HUES64 (cell line): Measurements from ENCODE around the gene MAFF.

Experiments
- H3K27ac ChIP-seq: 2 replicates; pipeline ENCODE4 v1.7.0; 2013; ENCODE audit warnings: low read depth, low read length, inconsistent platforms
- H3K27me3 ChIP-seq: 2 replicates; pipeline ENCODE4 v1.6.1; 2013; ENCODE audit warnings: mild to moderate bottlenecking, low read length; ENCODE audit not compliant: insufficient read depth
- H3K36me3 ChIP-seq: 2 replicates; pipeline ENCODE4 v1.6.1; 2013; ENCODE audit warnings: mild to moderate bottlenecking, low read length; ENCODE audit not compliant: insufficient read depth
- H3K4me1 ChIP-seq: 2 replicates; pipeline ENCODE4 v1.6.1; 2013; ENCODE audit warnings: mild to moderate bottlenecking, low read length, moderate library complexity; ENCODE audit not compliant: insufficient read depth
- H3K4me3 ChIP-seq: 2 replicates; pipeline ENCODE4 v1.5.1; 2013; ENCODE audit warnings: mild to moderate bottlenecking, low read length, moderate library complexity
- H3K9ac ChIP-seq: 2 replicates; pipeline ENCODE4 v1.6.1; 2013; ENCODE audit warnings: mild to moderate bottlenecking, low read depth, low read length
- H3K9me3 ChIP-seq: 2 replicates; pipeline ENCODE4 v1.6.1; 2013; ENCODE audit warnings: low read depth, low read length; ENCODE audit not compliant: insufficient read depth
- WGBS: fragments of 150-250, 120-280 bp; methylation state at CpG from one replicate; pipeline ENCODE4 v1.1.7; 2013; ENCODE audit warnings: missing lambda C conversion rate; 5-methylcytosine and 5-hydroxymethylcytosine counted together

The MAFF gene

DNA sequence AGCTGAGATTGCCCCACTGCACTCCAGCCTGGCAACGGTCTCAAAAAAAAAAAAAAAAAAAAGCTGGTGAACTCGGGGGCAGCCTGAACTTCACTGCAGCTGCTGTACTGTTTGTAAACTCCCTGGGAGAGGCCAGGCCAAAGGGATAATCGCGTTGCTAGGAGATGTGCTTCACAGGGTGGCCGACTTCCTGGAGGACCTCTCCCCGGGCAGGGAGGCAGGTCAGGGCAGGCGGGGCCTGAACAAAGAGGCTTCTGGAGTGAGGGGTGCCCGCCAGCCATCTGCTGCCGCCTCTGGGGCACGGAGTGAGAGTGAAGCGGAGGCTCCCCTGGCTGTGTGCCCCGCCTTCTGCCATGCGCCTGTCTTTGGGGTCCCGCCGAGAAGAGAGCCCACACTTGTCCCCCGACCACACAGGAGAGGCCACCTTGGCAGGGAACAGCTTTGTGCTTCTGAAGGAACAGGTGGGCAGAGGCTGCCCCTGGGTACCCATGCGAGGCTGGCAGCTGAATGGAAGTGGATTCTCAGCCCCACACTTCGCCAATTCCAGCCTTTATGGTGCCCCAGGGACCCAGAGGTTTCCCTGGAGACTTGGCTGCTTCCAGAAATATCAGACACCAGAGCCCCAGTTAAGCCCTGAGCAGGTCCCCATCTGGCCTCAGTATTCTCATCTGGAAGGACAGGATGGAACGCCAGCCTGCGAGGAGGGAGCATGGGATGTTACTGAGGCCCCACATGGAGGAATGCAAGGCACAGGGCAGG, 41.4 kb downstream of the MAFF start:
- WGBS, result 81% methylated on average over 20 of the region's 20 CpGs
- Histone ChIP-seq H3K36me3 (peaks cover 27% of the 10 kb centered on the region), H3K9ac (no peak overlapping the region), H3K4me3 (no peak overlapping the region), H3K4me1 (peaks cover 13% of the 10 kb centered on the region), H3K9me3 (no peaks in the 10 kb centered on the region), H3K27me3 (no peaks in the 10 kb centered on the region), H3K27ac (no peak overlapping the region)

DNA sequence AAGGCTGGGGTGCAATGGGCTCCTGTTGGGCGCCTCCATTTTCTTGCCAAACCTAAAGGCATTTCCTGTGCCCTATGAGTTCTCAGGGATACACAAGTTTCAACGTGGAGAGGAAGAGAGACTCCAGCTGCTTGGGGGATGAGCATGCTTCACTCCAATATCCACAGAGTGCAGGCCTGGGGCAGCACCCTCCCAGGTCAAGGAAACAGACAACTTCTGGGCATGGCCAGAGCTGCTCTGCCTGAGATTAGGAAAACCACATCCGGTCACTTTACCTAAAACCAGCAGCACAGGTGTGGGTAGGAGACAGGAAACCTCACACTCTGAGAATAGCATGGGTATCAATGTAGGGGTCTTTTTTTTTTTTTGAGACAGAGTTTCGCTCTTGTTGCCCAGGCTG, 42.3 kb downstream of the MAFF start:
- no peaks in the 10 kb centered on the region for H3K9me3 ChIP-seq
- no peak overlapping the region for H3K9ac ChIP-seq
- peaks cover 27% of the 10 kb centered on the region for H3K36me3 ChIP-seq
- H3K4me3 ChIP-seq, result no peak overlapping the region
- peaks cover 13% of the 10 kb centered on the region for H3K4me1 ChIP-seq
- WGBS, result 95% methylated on average over 4 of the region's 4 CpGs
- H3K27me3 ChIP-seq, result no peaks in the 10 kb centered on the region
- no peak overlapping the region for H3K27ac ChIP-seq

DNA sequence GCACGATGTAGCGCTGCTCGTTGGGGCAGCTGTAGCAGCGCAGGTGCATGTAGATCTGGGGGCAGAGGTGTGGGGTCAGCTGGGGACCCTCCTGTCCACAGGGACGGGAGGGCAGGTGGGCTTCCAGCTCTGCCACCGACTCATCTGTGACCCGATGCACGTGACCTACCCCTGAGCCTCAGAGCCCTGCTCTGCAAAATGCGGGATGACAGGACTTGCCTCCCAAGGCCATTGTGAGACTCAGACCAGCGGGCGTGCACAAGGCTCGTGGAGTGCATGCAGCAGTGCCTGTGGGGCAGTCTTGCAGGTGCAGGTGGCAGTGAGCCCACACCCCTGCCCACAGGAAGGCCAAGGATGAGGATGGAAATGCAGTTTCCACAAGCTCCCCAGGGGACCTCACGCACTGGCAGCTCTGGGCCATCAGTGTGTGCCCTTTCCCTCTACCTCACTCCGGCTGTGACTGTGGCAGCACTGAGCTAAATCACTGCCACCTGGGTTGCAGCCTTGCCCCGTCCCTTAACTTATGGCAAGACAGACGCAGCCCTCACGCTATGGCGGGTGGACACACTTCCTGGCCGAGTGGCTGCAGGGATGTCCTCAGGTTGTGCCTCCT, 44.4 kb downstream of the MAFF start:
- Histone ChIP-seq H3K4me1 (peaks cover 2% of the 10 kb centered on the region), H3K4me3 (no peak overlapping the region), H3K9ac (no peak overlapping the region), H3K36me3 (peaks cover 27% of the 10 kb centered on the region), H3K27me3 (no peaks in the 10 kb centered on the region), H3K9me3 (no peaks in the 10 kb centered on the region), H3K27ac (no peak overlapping the region)
- WGBS, result 94% methylated on average over 19 of the region's 19 CpGs

DNA sequence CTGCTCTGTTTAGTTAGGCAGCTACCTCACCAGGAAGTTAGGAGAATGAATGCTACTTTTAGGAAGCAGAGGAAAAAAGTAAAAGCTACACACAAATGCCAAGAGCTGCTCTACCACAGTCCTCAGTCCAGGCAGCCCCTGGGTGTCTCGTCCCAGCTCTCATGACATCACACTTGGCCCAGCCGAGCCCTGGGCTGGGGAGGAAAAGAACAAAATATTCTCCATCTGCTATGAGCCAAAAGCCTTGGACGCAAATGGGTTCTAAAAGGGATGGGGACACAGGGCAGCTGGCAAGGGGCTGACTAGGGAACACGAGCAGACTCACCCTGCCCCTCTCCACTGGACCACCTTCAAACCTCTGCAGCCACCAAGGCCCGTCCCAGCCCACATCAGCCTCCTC, 44.9 kb downstream of the MAFF start:
- no peaks in the 10 kb centered on the region; the same call in 1 of the 2 replicates for H3K4me1 ChIP-seq

DNA sequence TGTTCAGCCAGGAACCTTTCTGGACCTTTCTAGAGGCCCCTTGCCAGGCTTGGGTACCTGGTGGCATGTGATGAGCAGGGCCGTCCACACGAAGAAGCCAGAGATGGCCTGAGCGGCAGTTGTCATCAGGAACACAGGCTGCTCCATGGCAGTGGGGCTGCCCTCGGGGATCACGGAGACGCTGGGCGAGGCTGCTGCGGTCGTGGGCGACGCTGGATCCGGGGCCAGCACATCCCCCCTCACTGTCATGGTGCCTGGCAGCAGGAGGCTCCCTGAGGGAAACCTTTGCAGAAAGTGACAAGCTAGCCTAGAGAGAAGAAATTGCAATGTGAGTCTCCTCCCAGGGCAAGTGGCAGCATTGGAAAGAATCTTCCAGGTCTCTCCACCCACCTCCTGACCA, 45.9 kb downstream of the MAFF start:
- H3K36me3 ChIP-seq, result peaks cover 27% of the 10 kb centered on the region

More for the DNA sequence above, 44.9 kb downstream of the MAFF start:
- Histone ChIP-seq H3K9me3 (no peaks in the 10 kb centered on the region), H3K9ac (no peak overlapping the region), H3K4me3 (no peak overlapping the region), H3K36me3 (peaks cover 27% of the 10 kb centered on the region), H3K27me3 (no peaks in the 10 kb centered on the region), H3K27ac (no peak overlapping the region)
- 91% methylated on average over 5 of the region's 5 CpGs for WGBS

DNA sequence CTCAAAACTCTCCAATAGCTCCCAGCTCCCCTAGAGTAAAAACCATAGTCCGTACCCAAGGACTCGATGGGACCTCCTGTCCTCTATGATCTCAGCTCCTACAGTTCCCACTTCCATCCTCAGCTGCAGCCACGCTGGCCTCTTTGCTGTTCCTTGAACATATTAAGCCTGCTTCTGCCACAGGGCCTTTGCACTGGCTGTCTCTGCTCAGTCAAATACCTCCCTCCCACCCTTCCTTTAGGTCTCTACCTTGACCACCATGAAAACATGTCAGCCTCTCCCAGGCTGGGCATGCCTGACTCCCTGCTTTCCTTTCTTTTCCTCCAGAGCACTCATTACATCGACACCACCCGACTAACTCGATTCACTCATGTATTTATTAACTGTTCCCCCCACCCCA, 46.5 kb downstream of the MAFF start:
- Histone ChIP-seq H3K27ac (no peak overlapping the region), H3K9me3 (no peaks in the 10 kb centered on the region), H3K36me3 (peaks cover 27% of the 10 kb centered on the region), H3K9ac (no peak overlapping the region), H3K4me3 (no peak overlapping the region), H3K27me3 (no peaks in the 10 kb centered on the region), H3K4me1 (no peaks in the 10 kb centered on the region; the same call in 1 of the 2 replicates)
- 95% methylated on average over 6 of the region's 6 CpGs for WGBS

More for the DNA sequence above, 45.9 kb downstream of the MAFF start:
- H3K9ac ChIP-seq, result no peak overlapping the region
- H3K27me3 ChIP-seq, result no peaks in the 10 kb centered on the region
- no peaks in the 10 kb centered on the region; the same call in 1 of the 2 replicates for H3K4me1 ChIP-seq
- 97% methylated on average over 12 of the region's 12 CpGs for WGBS
- no peak overlapping the region for H3K27ac ChIP-seq
- no peaks in the 10 kb centered on the region for H3K9me3 ChIP-seq
- H3K4me3 ChIP-seq, result no peak overlapping the region

DNA sequence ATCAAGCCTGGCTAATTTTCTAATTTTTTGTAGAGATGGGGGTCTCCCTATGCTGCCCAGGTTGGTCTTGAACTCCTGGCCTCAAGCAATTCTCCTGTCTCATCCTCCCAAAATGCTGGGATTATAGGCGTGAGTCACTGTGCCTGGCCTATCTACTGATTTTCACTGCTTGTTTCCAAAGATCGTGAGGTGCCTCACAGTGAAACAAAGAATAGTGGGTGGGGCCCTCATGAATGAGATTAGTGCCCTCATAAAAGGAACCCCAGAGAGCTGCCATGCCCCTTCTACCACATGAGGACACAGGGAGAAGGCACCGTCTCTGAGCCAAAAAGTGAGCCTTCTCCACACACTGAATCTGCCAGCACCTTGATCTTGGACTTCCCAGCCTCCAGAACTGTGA, 47.5 kb downstream of the MAFF start:
- peaks cover 19% of the 10 kb centered on the region for H3K36me3 ChIP-seq
- H3K4me1 ChIP-seq, result no peaks in the 10 kb centered on the region
- 87% methylated on average over 3 of the region's 3 CpGs for WGBS
- H3K4me3 ChIP-seq, result no peak overlapping the region
- H3K27ac ChIP-seq, result no peak overlapping the region
- no peak overlapping the region for H3K9ac ChIP-seq
- H3K9me3 ChIP-seq, result no peaks in the 10 kb centered on the region
- H3K27me3 ChIP-seq, result no peaks in the 10 kb centered on the region

DNA sequence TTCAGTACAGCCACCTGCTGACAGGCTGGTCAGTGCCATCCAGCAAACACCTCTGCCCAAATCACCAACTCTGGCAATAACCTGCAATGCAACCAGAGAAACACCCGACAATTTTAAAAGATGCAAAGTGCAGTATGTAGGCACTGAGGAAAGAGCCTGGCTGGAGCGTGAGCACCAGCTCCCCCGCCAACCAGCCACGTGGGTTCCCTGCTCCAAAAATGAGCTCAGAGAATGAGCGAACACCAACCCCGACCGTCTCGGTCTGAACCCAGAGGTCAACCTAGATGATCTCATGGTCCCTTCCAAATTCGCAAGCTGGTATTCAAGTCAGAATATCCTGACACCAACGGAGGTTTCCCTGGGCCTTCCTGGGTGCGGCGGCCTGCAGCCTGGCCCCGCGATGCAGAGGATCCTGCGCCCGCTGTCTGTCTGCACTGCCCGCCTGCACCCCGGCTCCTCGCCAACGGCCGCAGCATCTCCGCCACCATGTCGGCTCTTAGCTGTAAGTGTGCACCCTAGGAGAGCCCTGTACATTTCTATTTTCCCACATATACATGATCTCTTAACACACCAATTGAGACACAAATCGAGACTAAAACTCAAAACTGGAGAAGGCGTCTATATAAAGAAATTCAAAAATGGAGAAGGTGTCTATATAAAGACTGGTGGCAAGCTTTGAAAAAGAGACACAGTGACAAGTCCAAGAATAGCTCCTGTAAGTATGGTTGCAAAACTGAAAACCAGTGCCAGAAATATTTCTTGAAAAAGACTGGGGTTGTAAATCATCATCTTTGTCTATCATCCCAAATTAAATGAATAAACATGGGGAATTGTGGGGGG, 48.2 kb downstream of the MAFF start:
- H3K4me3 ChIP-seq, result no peak overlapping the region
- no peak overlapping the region for H3K27ac ChIP-seq
- H3K9ac ChIP-seq, result no peak overlapping the region
- WGBS, result 93% methylated on average over 25 of the region's 25 CpGs
- H3K4me1 ChIP-seq, result no peaks in the 10 kb centered on the region
- peaks cover 19% of the 10 kb centered on the region for H3K36me3 ChIP-seq
- no peaks in the 10 kb centered on the region for H3K9me3 ChIP-seq
- no peaks in the 10 kb centered on the region for H3K27me3 ChIP-seq

DNA sequence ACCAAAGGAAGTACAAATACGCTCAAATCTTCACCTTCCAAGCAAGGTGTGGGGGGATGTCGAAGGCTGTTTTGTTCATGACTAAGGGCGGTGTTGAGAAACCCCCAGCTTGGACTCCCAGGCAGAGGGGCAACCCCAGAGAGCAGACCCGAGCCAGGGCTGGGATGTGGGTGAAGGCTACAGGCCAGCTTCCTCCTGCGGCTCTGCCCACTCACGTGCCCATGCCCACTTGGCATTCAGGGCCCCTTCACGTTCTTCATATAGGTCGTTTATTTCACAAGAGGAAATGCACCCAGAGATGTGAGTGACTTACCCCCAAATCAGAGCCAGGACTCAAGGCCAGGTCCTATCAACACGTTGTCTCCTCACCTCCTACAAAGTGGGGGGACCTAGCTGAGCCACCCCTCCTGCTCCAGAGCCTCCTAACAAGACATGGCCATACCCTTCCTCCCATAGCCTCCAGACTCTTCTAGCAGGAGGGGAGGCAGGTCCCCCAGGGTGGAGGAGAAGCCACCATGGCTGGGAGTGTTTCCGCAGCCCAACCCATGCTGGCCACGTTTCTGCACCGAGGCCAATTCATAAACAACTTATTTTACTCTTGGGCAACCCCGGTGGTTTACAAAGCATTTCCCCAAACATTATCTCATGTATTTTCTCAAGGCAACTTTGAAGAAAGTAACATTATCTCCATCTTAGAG, 49.0 kb downstream of the MAFF start:
- WGBS, result 95% methylated on average over 13 of the region's 13 CpGs
- Histone ChIP-seq H3K27me3 (no peaks in the 10 kb centered on the region), H3K36me3 (peaks cover 18% of the 10 kb centered on the region), H3K9ac (no peak overlapping the region), H3K4me3 (no peak overlapping the region), H3K4me1 (no peaks in the 10 kb centered on the region), H3K9me3 (no peaks in the 10 kb centered on the region), H3K27ac (no peak overlapping the region)

DNA sequence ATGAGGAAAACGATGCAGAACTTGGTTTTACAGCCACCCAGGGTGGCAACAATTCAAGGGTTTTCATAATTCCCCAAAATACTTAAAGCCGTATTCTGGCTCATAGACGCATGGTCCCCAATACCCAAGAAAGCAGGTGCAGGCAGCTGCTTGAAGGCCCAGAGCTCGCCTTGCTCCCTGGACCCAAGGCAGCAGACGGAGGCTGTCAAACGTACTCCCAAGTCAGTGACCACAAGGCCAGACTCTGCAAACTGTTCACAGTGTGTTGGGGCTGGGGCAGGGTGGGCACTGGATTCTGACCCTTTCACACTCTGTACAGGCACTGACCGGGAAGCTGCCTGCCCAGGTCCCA, 49.5 kb downstream of the MAFF start:
- WGBS, result 92% methylated on average over 7 of the region's 7 CpGs

DNA sequence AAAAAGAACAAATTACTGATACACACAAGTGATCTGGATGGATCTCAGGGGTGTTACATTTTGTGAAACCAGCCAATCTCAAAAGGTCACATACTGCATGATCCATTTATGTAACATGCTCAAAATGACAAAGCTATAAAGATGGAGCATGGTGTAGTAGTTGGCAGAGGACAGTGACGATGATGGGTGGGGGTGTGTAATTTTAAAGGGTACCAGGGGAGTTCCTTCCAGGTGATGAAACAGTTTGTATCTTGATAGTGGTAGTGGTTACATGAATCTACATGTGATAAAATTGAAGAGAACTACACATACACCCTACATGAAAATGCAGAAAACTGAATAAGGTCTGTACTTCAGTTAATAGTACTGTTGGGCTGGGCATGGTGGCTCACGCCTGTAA, 53.9 kb downstream of the MAFF start:
- Histone ChIP-seq H3K27me3 (no peaks in the 10 kb centered on the region), H3K9me3 (no peaks in the 10 kb centered on the region), H3K4me3 (no peak overlapping the region), H3K4me1 (0 out of 2 replicates have a peak, but pooled peaks cover 4% of the 10 kb centered on the region), H3K9ac (no peak overlapping the region), H3K27ac (no peak overlapping the region), H3K36me3 (no peaks in the 10 kb centered on the region)
- WGBS, result 92% methylated on average over 2 of the region's 2 CpGs

More for the DNA sequence above, 49.5 kb downstream of the MAFF start:
- Histone ChIP-seq H3K4me3 (no peak overlapping the region), H3K9ac (no peak overlapping the region), H3K4me1 (no peaks in the 10 kb centered on the region), H3K36me3 (peaks cover 13% of the 10 kb centered on the region), H3K27ac (no peak overlapping the region), H3K27me3 (no peaks in the 10 kb centered on the region), H3K9me3 (no peaks in the 10 kb centered on the region)
